ENCODE results near the gene TTN. TPM values are rescaled to one million over a fixed set of nuclear protein-coding genes. Genes with fewer than 3 reads are reported as not detected.

TTN gene
- total and polyA plus RNA-seq, 2 donors (not counting 1 experiment from before 2014, with no cell fraction given), result 1.7 to 46.4 TPM

GRCh38 chr2:178848335-178848734 is 41.1 kb upstream of the TTN start:
- no peaks in the 10 kb centered on the region for H3K27me3 ChIP-seq (replicated peaks in 1 of 4; ENCODE audit: control extremely low read depth in 1 of 4, control insufficient read depth in 3 of 4, insufficient read depth in 4 of 4, low read length in 3 of 4)
- no peak overlapping the region for H3K27ac ChIP-seq (ENCODE audit: low read length in 2 of 2)
- no peak overlapping the region for H3K4me3 ChIP-seq (ENCODE audit: control extremely low read depth in 1 of 5, extremely low read depth in 1 of 5, insufficient read depth in 1 of 5, low read depth in 2 of 5, low read length in 4 of 5)
- DNase-seq (no peak), ATAC-seq (ENCODE audit: low read depth) (no peak)
- no peaks in the 10 kb centered on the region for H3K4me1 ChIP-seq (ENCODE audit: control insufficient read depth in 2 of 2, insufficient read depth in 2 of 2, low read length in 2 of 2)
- Mint-ChIP-seq H3K27ac (no peak overlapping the region), H3K9me3 (ENCODE audit: insufficient read depth) (peaks cover 4% of the 10 kb centered on the region), H3K4me3 (no peak overlapping the region), H3K4me1 (no peaks in the 10 kb centered on the region), H3K27me3 (no peaks in the 10 kb centered on the region)
- no peak overlapping the region for H3K4me2 ChIP-seq (replicated peaks; ENCODE audit: low read depth, low read length, poor library complexity, severe bottlenecking)
- WGBS (ENCODE audit: insufficient coverage), result 96% methylated on average over 5 of the region's 5 CpGs
- H3K79me2 ChIP-seq (ENCODE audit: control insufficient read depth, insufficient read depth, low read length), result no peaks in the 10 kb centered on the region
- no peak overlapping the region for H2AFZ ChIP-seq (ENCODE audit: insufficient read depth, low read depth, low read length, poor library complexity, severe bottlenecking)
- intact Hi-C loops (cut with micrococcal nuclease), result no loop called here
- ChIA-PET POLR2A (no interaction called here), CTCF (no interaction called here)
- H3K9me3 ChIP-seq (ENCODE audit: control extremely low read depth in 1 of 3, control insufficient read depth in 2 of 3, insufficient read depth in 1 of 3, low read length in 2 of 3), result no peaks in the 10 kb centered on the region
- no peaks in the 10 kb centered on the region for H4K20me1 ChIP-seq (ENCODE audit: control insufficient read depth, insufficient read depth, low read length, poor library complexity, severe bottlenecking)
- H3K36me3 ChIP-seq (replicated peaks in 1 of 2; ENCODE audit: control extremely low read depth in 1 of 2, control insufficient read depth in 1 of 2, extremely low read depth in 1 of 2, insufficient read depth in 2 of 2, low read length in 1 of 2), result peaks cover 4 to 9% of the 10 kb centered on the region in 2 experiments
- H3K9ac ChIP-seq (ENCODE audit: low read length), result no peak overlapping the region
- no peak for TF ChIP-seq EZH2 (IDR thresholded peaks at IDR 0.05; ENCODE audit: borderline replicate concordance, insufficient read depth, low read depth, low read length, poor library complexity, severe bottlenecking)
- no peak for TF ChIP-seq CTCF (IDR thresholded peaks at IDR 0.05)

- Mint-ChIP-seq H3K27ac (no peak overlapping the region), H3K9me3 (ENCODE audit: insufficient read depth) (peaks cover 4% of the 10 kb centered on the region), H3K4me1 (no peaks in the 10 kb centered on the region), H3K4me3 (no peak overlapping the region), H3K27me3 (no peaks in the 10 kb centered on the region)
- Histone ChIP-seq H3K9me3 (ENCODE audit: control extremely low read depth in 1 of 3, control insufficient read depth in 2 of 3, insufficient read depth in 1 of 3, low read length in 2 of 3) (no peaks in the 10 kb centered on the region), H3K9ac (ENCODE audit: low read length) (no peak overlapping the region), H3K36me3 (replicated peaks in 1 of 2; ENCODE audit: control extremely low read depth in 1 of 2, control insufficient read depth in 1 of 2, extremely low read depth in 1 of 2, insufficient read depth in 2 of 2, low read length in 1 of 2) (peaks cover 3 to 7% of the 10 kb centered on the region in 2 experiments), H3K4me2 (replicated peaks; ENCODE audit: low read depth, low read length, poor library complexity, severe bottlenecking) (no peak overlapping the region), H3K4me1 (ENCODE audit: control insufficient read depth in 2 of 2, insufficient read depth in 2 of 2, low read length in 2 of 2) (no peaks in the 10 kb centered on the region), H4K20me1 (ENCODE audit: control insufficient read depth, insufficient read depth, low read length, poor library complexity, severe bottlenecking) (no peaks in the 10 kb centered on the region), H2AFZ (ENCODE audit: insufficient read depth, low read depth, low read length, poor library complexity, severe bottlenecking) (no peak overlapping the region), H3K27ac (ENCODE audit: low read length in 2 of 2) (no peak overlapping the region), H3K79me2 (ENCODE audit: control insufficient read depth, insufficient read depth, low read length) (no peaks in the 10 kb centered on the region), H3K4me3 (ENCODE audit: control extremely low read depth in 1 of 5, extremely low read depth in 1 of 5, insufficient read depth in 1 of 5, low read depth in 2 of 5, low read length in 4 of 5) (no peak overlapping the region), H3K27me3 (replicated peaks in 1 of 4; ENCODE audit: control extremely low read depth in 1 of 4, control insufficient read depth in 3 of 4, insufficient read depth in 4 of 4, low read length in 3 of 4) (no peaks in the 10 kb centered on the region)
- intact Hi-C loops (cut with micrococcal nuclease), result no loop called here
- CTCF ChIA-PET, result no interaction called here
- TF ChIP-seq EZH2 (IDR thresholded peaks at IDR 0.05; ENCODE audit: borderline replicate concordance, insufficient read depth, low read depth, low read length, poor library complexity, severe bottlenecking) (no peak), CTCF (IDR thresholded peaks at IDR 0.05) (no peak)
- 100% methylated on average over 1 of the region's 2 CpGs for WGBS (ENCODE audit: insufficient coverage)
- no peak for ATAC-seq (ENCODE audit: low read depth)
- no peak for DNase-seq
- POLR2A ChIA-PET, result no interaction called here
Observed at GRCh38 chr2:178846458-178846802, 39.2 kb upstream of the TTN start.

Data from B cell (primary cell).